ENCODE results near the gene CEP57.

GRCh38 chr11:95877291-95877690 lies 87.0 kb downstream of the CEP57 start:
- TF ChIP-seq CTCF (IDR thresholded peaks at IDR 0.05; ENCODE audit: poor library complexity) (no peak), EZH2 (IDR thresholded peaks at IDR 0.05; ENCODE audit: borderline replicate concordance) (no peak)

All from hepatocyte (in vitro differentiated cells).